Activated T-cell treated with anti-CD3 and anti-CD28 coated beads, Interleukin-2, amount 50 U/mL, for 24 hours (primary cell): ENCODE data around the gene TMEM74B.

Source experiments
- DNase-seq: peaks from one replicate; pipeline ENCODE4 v3.0.0-alpha.2; 2020
- H3K27ac Mint-ChIP-seq: 2 replicates; pipeline ENCODE4 v1.8.0; 2020; ENCODE audit warnings: mild to moderate bottlenecking, mixed read lengths
- H3K27me3 Mint-ChIP-seq: 2 replicates; pipeline ENCODE4 v1.8.0; 2020; ENCODE audit warnings: mixed read lengths
- H3K36me3 Mint-ChIP-seq: 2 replicates; pipeline ENCODE4 v1.8.0; 2020; ENCODE audit warnings: low read depth, mixed read lengths
- H3K4me1 Mint-ChIP-seq: 2 replicates; pipeline ENCODE4 v1.8.0; 2020; ENCODE audit warnings: low read depth, mixed read lengths
- H3K4me3 Mint-ChIP-seq: 2 replicates; pipeline ENCODE4 v1.8.0; 2020; ENCODE audit warnings: mild to moderate bottlenecking, moderate library complexity, mixed read lengths
- H3K9me3 Mint-ChIP-seq: 2 replicates; pipeline ENCODE4 v1.8.0; 2020; ENCODE audit warnings: mixed read lengths

The TMEM74B gene

GRCh38 chr20:1210501-1210900 is 25.7 kb upstream of the TMEM74B start:
- Mint-ChIP-seq H3K36me3 (no peaks in the 10 kb centered on the region), H3K4me3 (no peak overlapping the region), H3K4me1 (peaks cover 26% of the 10 kb centered on the region), H3K27me3 (no peaks in the 10 kb centered on the region), H3K9me3 (no peaks in the 10 kb centered on the region), H3K27ac (no peak overlapping the region)
- no peak for DNase-seq

GRCh38 chr20:1209447-1210387 is 24.9 kb upstream of the TMEM74B start:
- H3K27me3 Mint-ChIP-seq = no peaks in the 10 kb centered on the region
- H3K36me3 Mint-ChIP-seq = no peaks in the 10 kb centered on the region
- DNase-seq = no peak
- H3K4me1 Mint-ChIP-seq = peaks cover 18% of the 10 kb centered on the region
- no peak overlapping the region for H3K27ac Mint-ChIP-seq
- no peaks in the 10 kb centered on the region for H3K9me3 Mint-ChIP-seq
- no peak overlapping the region for H3K4me3 Mint-ChIP-seq

- Mint-ChIP-seq H3K27me3 (no peaks in the 10 kb centered on the region), H3K4me1 (peaks cover under 1% of the 10 kb centered on the region), H3K36me3 (no peaks in the 10 kb centered on the region), H3K27ac (no peak overlapping the region), H3K9me3 (no peaks in the 10 kb centered on the region), H3K4me3 (no peak overlapping the region)
- no peak for DNase-seq
Measured at GRCh38 chr20:1207293-1207878, 22.6 kb upstream of the TMEM74B start.

- Mint-ChIP-seq H3K4me3 (no peak overlapping the region), H3K27me3 (no peaks in the 10 kb centered on the region), H3K36me3 (no peaks in the 10 kb centered on the region)
Measured at GRCh38 chr20:1206366-1207148, 21.8 kb upstream of the TMEM74B start.

GRCh38 chr20:1205802-1206201 is 21.0 kb upstream of the TMEM74B start:
- H3K36me3 Mint-ChIP-seq = no peaks in the 10 kb centered on the region
- H3K4me3 Mint-ChIP-seq = no peak overlapping the region
- no peaks in the 10 kb centered on the region for H3K27me3 Mint-ChIP-seq
- DNase-seq = no peak
- no peaks in the 10 kb centered on the region for H3K4me1 Mint-ChIP-seq
- no peaks in the 10 kb centered on the region for H3K9me3 Mint-ChIP-seq
- no peak overlapping the region for H3K27ac Mint-ChIP-seq

More at GRCh38 chr20:1206366-1207148, 21.8 kb upstream of the TMEM74B start:
- no peak for DNase-seq
- Mint-ChIP-seq H3K4me1 (no peaks in the 10 kb centered on the region), H3K27ac (no peak overlapping the region), H3K9me3 (no peaks in the 10 kb centered on the region)

- Mint-ChIP-seq H3K4me1 (peaks cover 5% of the 10 kb centered on the region), H3K4me3 (no peak overlapping the region), H3K27ac (no peak overlapping the region), H3K27me3 (no peaks in the 10 kb centered on the region), H3K9me3 (no peaks in the 10 kb centered on the region), H3K36me3 (no peaks in the 10 kb centered on the region)
- no peak for DNase-seq
Measured at GRCh38 chr20:1204576-1204975, 19.8 kb upstream of the TMEM74B start.

- Mint-ChIP-seq H3K36me3 (no peaks in the 10 kb centered on the region), H3K27ac (no peak overlapping the region), H3K9me3 (no peaks in the 10 kb centered on the region), H3K4me1 (peaks cover 5% of the 10 kb centered on the region), H3K4me3 (no peak overlapping the region), H3K27me3 (no peaks in the 10 kb centered on the region)
- no peak for DNase-seq
Measured at GRCh38 chr20:1204113-1204512, 19.3 kb upstream of the TMEM74B start.

- no peak overlapping the region for H3K27ac Mint-ChIP-seq
- DNase-seq = no peak
- H3K27me3 Mint-ChIP-seq = no peaks in the 10 kb centered on the region
- H3K9me3 Mint-ChIP-seq = no peaks in the 10 kb centered on the region
- peaks cover 5% of the 10 kb centered on the region for H3K4me1 Mint-ChIP-seq
- no peaks in the 10 kb centered on the region for H3K36me3 Mint-ChIP-seq
- no peak overlapping the region for H3K4me3 Mint-ChIP-seq
Measured at GRCh38 chr20:1203630-1204029, 18.8 kb upstream of the TMEM74B start.

GRCh38 chr20:1202762-1203504 is 18.2 kb upstream of the TMEM74B start, which contains the start of gene C20orf202:
Gene C20orf202 (plus strand): TSS chr20:1203454. CDS start chr20:1203586, 132 bp downstream.
- H3K4me1 Mint-ChIP-seq = peaks cover 5% of the 10 kb centered on the region
- H3K27me3 Mint-ChIP-seq = no peaks in the 10 kb centered on the region
- no peaks in the 10 kb centered on the region for H3K9me3 Mint-ChIP-seq
- H3K36me3 Mint-ChIP-seq = no peaks in the 10 kb centered on the region
- H3K27ac Mint-ChIP-seq = no peak within 1 kb of the TSS
- H3K4me3 Mint-ChIP-seq = no peak within 1 kb of the TSS
- no peak for DNase-seq

GRCh38 chr20:1199964-1200363 is 15.2 kb upstream of the TMEM74B start:
- Mint-ChIP-seq H3K4me1 (peaks cover 5% of the 10 kb centered on the region), H3K36me3 (no peaks in the 10 kb centered on the region), H3K4me3 (no peak overlapping the region), H3K9me3 (no peaks in the 10 kb centered on the region), H3K27me3 (no peaks in the 10 kb centered on the region), H3K27ac (no peak overlapping the region)
- DNase-seq = no peak

GRCh38 chr20:1199212-1199873 is 14.6 kb upstream of the TMEM74B start:
- no peak overlapping the region for H3K27ac Mint-ChIP-seq
- H3K4me3 Mint-ChIP-seq = no peak overlapping the region
- no peaks in the 10 kb centered on the region for H3K9me3 Mint-ChIP-seq
- no peaks in the 10 kb centered on the region for H3K27me3 Mint-ChIP-seq
- no peak for DNase-seq
- peaks cover 5% of the 10 kb centered on the region for H3K4me1 Mint-ChIP-seq
- H3K36me3 Mint-ChIP-seq = no peaks in the 10 kb centered on the region

- Mint-ChIP-seq H3K4me1 (peaks cover 5% of the 10 kb centered on the region), H3K27ac (no peak overlapping the region), H3K36me3 (no peaks in the 10 kb centered on the region), H3K27me3 (no peaks in the 10 kb centered on the region), H3K9me3 (no peaks in the 10 kb centered on the region), H3K4me3 (no peak overlapping the region)
- no peak for DNase-seq
Measured at GRCh38 chr20:1198751-1199150, 14.0 kb upstream of the TMEM74B start.

GRCh38 chr20:1197801-1198200 is 13.0 kb upstream of the TMEM74B start:
- Mint-ChIP-seq H3K4me1 (peaks cover 5% of the 10 kb centered on the region), H3K9me3 (no peaks in the 10 kb centered on the region), H3K4me3 (no peak overlapping the region), H3K27me3 (no peaks in the 10 kb centered on the region), H3K36me3 (no peaks in the 10 kb centered on the region), H3K27ac (no peak overlapping the region)
- no peak for DNase-seq

GRCh38 chr20:1196634-1197033 is 11.9 kb upstream of the TMEM74B start:
- Mint-ChIP-seq H3K4me1 (peaks cover 5% of the 10 kb centered on the region), H3K36me3 (no peaks in the 10 kb centered on the region), H3K9me3 (no peaks in the 10 kb centered on the region)

More at GRCh38 chr20:1196634-1197033, 11.9 kb upstream of the TMEM74B start:
- Mint-ChIP-seq H3K4me3 (no peak overlapping the region), H3K27me3 (no peaks in the 10 kb centered on the region), H3K27ac (no peak overlapping the region)
- no peak for DNase-seq
